Measurements from ENCODE around the gene MAGOHB.
A peak's percentile ranks its signal among the peaks of the same experiment; 100 is the strongest.
"Not testable (repeated sequence)": the region's sequence is repeated elsewhere in the genome, so short reads cannot be mapped to it uniquely, and the experiment has no call there.

The MAGOHB gene

GRCh38 chr12:10613349-10614055 lies at the start of gene MAGOHB:
MAGOHB (minus strand) TSS chr12:10613609; CDS start chr12:10613532, 77 bp downstream.
- DNase-seq, result peak; percentile 94

- DNase-seq, result no peak
Measured at GRCh38 chr12:10661338-10661737, 47.9 kb upstream of the MAGOHB start.

GRCh38 chr12:10654003-10654402 lies 40.6 kb upstream of the MAGOHB start:
- no peak for DNase-seq

GRCh38 chr12:10652192-10652591 lies 38.8 kb upstream of the MAGOHB start:
- no peak for DNase-seq

- DNase-seq, result not testable (repeated sequence)
Measured at GRCh38 chr12:10646576-10646975, 33.2 kb upstream of the MAGOHB start.

- no peak for DNase-seq
Measured at GRCh38 chr12:10645910-10646309, 32.5 kb upstream of the MAGOHB start.

- DNase-seq, result no peak
Measured at GRCh38 chr12:10641735-10642500, 28.5 kb upstream of the MAGOHB start.

GRCh38 chr12:10638728-10639127 lies 25.3 kb upstream of the MAGOHB start:
- DNase-seq, result no peak

- DNase-seq, result no peak
Measured at GRCh38 chr12:10636611-10637010, 23.2 kb upstream of the MAGOHB start.

GRCh38 chr12:10636124-10636523 lies 22.7 kb upstream of the MAGOHB start:
- no peak for DNase-seq

- no peak for DNase-seq
Measured at GRCh38 chr12:10635306-10635705, 21.9 kb upstream of the MAGOHB start.

- no peak for DNase-seq
Measured at GRCh38 chr12:10634427-10634826, 21.0 kb upstream of the MAGOHB start.

GRCh38 chr12:10633541-10633940 lies 20.1 kb upstream of the MAGOHB start:
- DNase-seq, result no peak

GRCh38 chr12:10632226-10632625 lies 18.8 kb upstream of the MAGOHB start:
- DNase-seq, result no peak

GRCh38 chr12:10624605-10625004 lies 11.2 kb upstream of the MAGOHB start:
- no peak for DNase-seq

- DNase-seq, result no peak
Measured at GRCh38 chr12:10623131-10623530, 9.7 kb upstream of the MAGOHB start.

- no peak for DNase-seq
Measured at GRCh38 chr12:10621278-10621677, 7.9 kb upstream of the MAGOHB start.

GRCh38 chr12:10620078-10620779 lies 6.8 kb upstream of the MAGOHB start:
- no peak for DNase-seq

GRCh38 chr12:10618338-10618987 lies 5.1 kb upstream of the MAGOHB start:
- DNase-seq, result no peak

- no peak for DNase-seq
Measured at GRCh38 chr12:10617863-10618262, 4.5 kb upstream of the MAGOHB start.

- DNase-seq, result no peak
Measured at GRCh38 chr12:10615532-10615931, 2.1 kb upstream of the MAGOHB start.

GRCh38 chr12:10614056-10614370 lies 604 bp upstream of the MAGOHB start:
- no peak for DNase-seq

- no peak for DNase-seq
Measured at GRCh38 chr12:10612984-10613348, 443 bp downstream of the MAGOHB start.

- DNase-seq, result no peak
Measured at GRCh38 chr12:10612110-10612509, 1.3 kb downstream of the MAGOHB start.
